Suprapubic skin (tissue), 4 donors: ENCODE results near the gene TGFBR1. TPM values are rescaled to one million over a fixed set of nuclear protein-coding genes. Genes with fewer than 3 reads are reported as not detected.
A peak's percentile ranks its signal among the peaks of the same experiment; 100 is the strongest.

Experiments used
- DNase-seq, 2 donors: peaks; one replicate each; pipeline ENCODE4 v3.0.0-alpha.2; 2019; ENCODE audit warnings: low spot score in 2 of 2
- H3K27ac ChIP-seq: fragments of 200-600 bp; sonication (generic); one replicate; pipeline ENCODE4 v1.5.1; 2019
- H3K27me3 ChIP-seq: fragments of 200-600 bp; sonication (generic); one replicate; pipeline ENCODE4 v1.5.1; 2019
- H3K36me3 ChIP-seq: fragments of 200-600 bp; sonication (generic); one replicate; pipeline ENCODE4 v1.5.1; 2019
- H3K4me1 ChIP-seq: fragments of 200-600 bp; sonication (generic); one replicate; pipeline ENCODE4 v1.5.1; 2019
- H3K4me3 ChIP-seq: fragments of 200-600 bp; sonication (generic); one replicate; pipeline ENCODE4 v1.5.1; 2019; ENCODE audit warnings: mild to moderate bottlenecking
- H3K9me3 ChIP-seq: fragments of 200-600 bp; sonication (generic); one replicate; pipeline ENCODE4 v1.5.1; 2019
- CTCF ChIP-seq, 2 donors: fragments of 200-600 bp in 1 of 2; fragments of 450-650 bp in 1 of 2; sonication (generic) in 1 of 2; IDR thresholded peaks; one replicate each; pipeline ENCODE4 v1.5.1; 2016 to 2019; ENCODE audit warnings: antibody characterized with exemption in 2 of 2, mild to moderate bottlenecking in 1 of 2, moderate library complexity in 1 of 2
- EP300 ChIP-seq: sonication (generic); formaldehyde crosslinking; IDR thresholded peaks from one replicate; pipeline ENCODE4 v1.6.1; 2017; ENCODE audit warnings: antibody characterized with exemption
- POLR2A ChIP-seq, 2 donors: fragments of 450-650 bp; IDR thresholded peaks; one replicate each; pipeline ENCODE4 v1.6.1; 2017; ENCODE audit warnings: antibody characterized with exemption in 2 of 2, mild to moderate bottlenecking in 2 of 2, moderate library complexity in 2 of 2
- POLR2AphosphoS5 ChIP-seq, 3 donors: sonication (generic); formaldehyde crosslinking; IDR thresholded peaks; one replicate each; pipeline ENCODE4 v1.6.1; 2017; ENCODE audit warnings: antibody characterized with exemption in 3 of 3
- WGBS: methylation state at CpG from one replicate; pipeline ENCODE4 v1.1.5; 2018; 5-methylcytosine and 5-hydroxymethylcytosine counted together
- total RNA-seq, 4 donors: library from RNA; depleted of rRNA; stranded (reverse); fragments of >200 nt; gene quantifications; one replicate each; pipeline ENCODE4 v1.1.0, GENCODE V29; 2016

The TGFBR1 gene
- 10 to 100 TPM; 11.3 to 19.8 (median 14.7) TPM for total RNA-seq

DNA sequence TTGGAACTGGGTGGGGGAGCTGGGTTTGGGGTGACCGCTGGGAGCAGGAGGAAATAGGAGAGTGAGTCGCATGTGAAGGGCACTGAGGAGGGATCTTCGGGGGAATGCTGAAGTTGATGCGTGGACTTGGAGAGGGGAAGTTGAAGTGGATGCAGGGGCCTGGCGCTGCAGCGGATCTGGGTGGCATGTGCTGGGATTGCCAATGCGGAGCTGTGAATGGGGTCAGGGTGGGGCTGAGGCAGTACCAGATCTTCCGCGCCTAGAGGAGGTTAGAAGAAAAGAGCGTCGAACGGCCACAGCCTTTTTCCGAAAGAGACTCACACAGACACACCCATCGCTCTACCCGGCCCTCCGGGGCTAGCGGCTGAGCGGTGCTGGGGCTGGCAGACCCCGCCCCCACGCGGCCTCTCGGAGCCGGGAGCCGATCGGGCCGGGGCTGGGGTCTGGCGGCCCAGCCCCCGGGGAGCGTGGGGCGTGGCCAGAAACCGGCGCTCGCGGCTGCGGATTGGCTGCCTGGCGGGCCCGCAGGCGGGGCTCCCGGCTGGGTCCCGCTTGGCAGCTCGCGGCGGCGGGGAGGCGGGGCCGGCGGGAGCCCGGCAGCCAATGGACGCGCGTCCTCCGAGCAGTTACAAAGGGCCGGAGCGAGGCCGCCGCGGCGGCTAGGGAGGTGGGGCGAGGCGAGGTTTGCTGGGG lies at the start of gene TGFBR1:
Gene TGFBR1, plus strand, starts transcription at position 655 of the 693 bp plus-strand sequence. CDS start 93 bp downstream, outside the sequence.
- no peak for TF ChIP-seq EP300
- peak in 1 of 2 donors; percentile 17 for TF ChIP-seq CTCF (IDR thresholded peaks at IDR 0.05)
- peak; percentile 79 to 86 for TF ChIP-seq POLR2A (IDR thresholded peaks at IDR 0.05)
- Histone ChIP-seq H3K9me3 (no peaks in the 10 kb centered on the region), H3K27me3 (no peaks in the 10 kb centered on the region), H3K36me3 (no peaks in the 10 kb centered on the region), H3K4me3 (peak within 1 kb of the TSS; percentile 72), H3K4me1 (peaks cover 46% of the 10 kb centered on the region), H3K27ac (peak within 1 kb of the TSS; percentile 93)
- peak; percentile 91 to 93 for DNase-seq
- 0% methylated on average over 33 of the region's 60 CpGs for WGBS

GRCh38 chr9:99055384-99055783 lies 49.5 kb upstream of the TGFBR1 start:
- 92% methylated on average over 1 of the region's 1 CpG for WGBS
- H3K4me1 ChIP-seq = peaks cover 21% of the 10 kb centered on the region
- no peaks in the 10 kb centered on the region for H3K36me3 ChIP-seq
- TF ChIP-seq POLR2A (IDR thresholded peaks at IDR 0.05) (no peak), CTCF (IDR thresholded peaks at IDR 0.05) (no peak), POLR2AphosphoS5 (IDR thresholded peaks at IDR 0.05) (no peak), EP300 (no peak)
- DNase-seq = no peak
- H3K9me3 ChIP-seq = no peaks in the 10 kb centered on the region
- H3K27ac ChIP-seq = no peak overlapping the region
- H3K27me3 ChIP-seq = no peaks in the 10 kb centered on the region
- H3K4me3 ChIP-seq = no peak overlapping the region

GRCh38 chr9:99056186-99056585 lies 48.7 kb upstream of the TGFBR1 start:
- 96% methylated on average over 6 of the region's 6 CpGs for WGBS
- TF ChIP-seq POLR2AphosphoS5 (IDR thresholded peaks at IDR 0.05) (no peak), CTCF (IDR thresholded peaks at IDR 0.05) (no peak), EP300 (no peak), POLR2A (IDR thresholded peaks at IDR 0.05) (no peak)
- Histone ChIP-seq H3K9me3 (no peaks in the 10 kb centered on the region), H3K4me1 (peaks cover 21% of the 10 kb centered on the region), H3K36me3 (no peaks in the 10 kb centered on the region), H3K27me3 (no peaks in the 10 kb centered on the region), H3K4me3 (no peak overlapping the region), H3K27ac (no peak overlapping the region)
- no peak for DNase-seq

GRCh38 chr9:99056886-99057664 lies 47.8 kb upstream of the TGFBR1 start:
- Histone ChIP-seq H3K27ac (no peak overlapping the region), H3K4me1 (peaks cover 21% of the 10 kb centered on the region), H3K27me3 (no peaks in the 10 kb centered on the region), H3K36me3 (no peaks in the 10 kb centered on the region), H3K9me3 (no peaks in the 10 kb centered on the region), H3K4me3 (no peak overlapping the region)
- no peak for DNase-seq
- WGBS = 82% methylated on average over 5 of the region's 5 CpGs
- TF ChIP-seq POLR2AphosphoS5 (IDR thresholded peaks at IDR 0.05) (no peak), EP300 (no peak), POLR2A (IDR thresholded peaks at IDR 0.05) (no peak), CTCF (IDR thresholded peaks at IDR 0.05) (no peak)
